GM23248 (cell line): ENCODE measurements around the gene ZBTB43.

ENCODE experiments used
- EZH2 ChIP-seq: fragments of 200-600 bp; sonication (generic); IDR thresholded peaks from 2 replicates; pipeline ENCODE4 v1.6.1; 2018; ENCODE audit warnings: antibody characterized with exemption, mild to moderate bottlenecking; ENCODE audit not compliant: insufficient read depth, poor library complexity, severe bottlenecking
- EZH2phosphoT487 ChIP-seq: fragments of 200-600 bp; sonication (generic); IDR thresholded peaks from 2 replicates; pipeline ENCODE4 v1.6.1; 2018; ENCODE audit warnings: antibody characterized with exemption, moderate library complexity, mild to moderate bottlenecking, low read depth; ENCODE audit not compliant: insufficient read depth

- TF ChIP-seq EZH2 (no peak), EZH2phosphoT487 (no peak)
Observed at GRCh38 chr9:126822278-126822677, 17.4 kb downstream of the ZBTB43 start.
